Lower lobe of right lung (tissue), 2 donors: Measurements from ENCODE around the gene TMEM115. TPM values are rescaled to one million over a fixed set of nuclear protein-coding genes. Genes with fewer than 3 reads are reported as not detected.

Experiments
- ATAC-seq, 2 donors: fragments of 200-7000 bp; cut with Tn5 transposase; one replicate each; pipeline ENCODE4 v1.9.1; 2020 to 2022; ENCODE audit warnings: mild to moderate bottlenecking in 2 of 2, moderate library complexity in 2 of 2
- DNase-seq: peaks from one replicate; pipeline ENCODE4 v3.0.0-alpha.2; 2020
- H3K27ac ChIP-seq: fragments of 200-600 bp; one replicate; pipeline ENCODE4 v1.8.0; 2022
- H3K27me3 ChIP-seq: fragments of 200-600 bp; one replicate; pipeline ENCODE4 v1.8.0; 2022; ENCODE audit warnings: low read depth
- H3K36me3 ChIP-seq: fragments of 200-600 bp; one replicate; pipeline ENCODE4 v1.8.0; 2022; ENCODE audit warnings: mild to moderate bottlenecking
- H3K4me1 ChIP-seq: fragments of 200-600 bp; one replicate; pipeline ENCODE4 v1.8.0; 2022
- H3K4me3 ChIP-seq: fragments of 200-600 bp; one replicate; pipeline ENCODE4 v1.8.0; 2022; ENCODE audit warnings: mild to moderate bottlenecking
- H3K9me3 ChIP-seq: fragments of 200-600 bp; one replicate; pipeline ENCODE4 v1.8.0; 2022
- intact Hi-C: fragments of 100-400 bp; cut with DNase I; formaldehyde crosslinking; loops from one replicate; pipeline ENCODE4 v1.11.0; 2022
- total RNA-seq: library from RNA; stranded (reverse); fragmentation: NEBNext Ultra II Directional; extraction: Animal tissue kit (Norgen Biotek cat#: 25700); gene quantifications from one replicate; pipeline ENCODE4 v1.2.1, GENCODE V29; 2021
- TF ChIP-seq, protein P1 (sequence below): fragments of 200-600 bp; IDR thresholded peaks from one replicate; pipeline ENCODE4 v1.8.0; 2022; ENCODE audit warnings: antibody characterized with exemption, mild to moderate bottlenecking
- donor health status: DM: no; HTN: yes; CAD: no; lungs with severe emphysema.

The TMEM115 gene
- total RNA-seq, 1 donor from 2014 or later: 37.5 TPM

DNA sequence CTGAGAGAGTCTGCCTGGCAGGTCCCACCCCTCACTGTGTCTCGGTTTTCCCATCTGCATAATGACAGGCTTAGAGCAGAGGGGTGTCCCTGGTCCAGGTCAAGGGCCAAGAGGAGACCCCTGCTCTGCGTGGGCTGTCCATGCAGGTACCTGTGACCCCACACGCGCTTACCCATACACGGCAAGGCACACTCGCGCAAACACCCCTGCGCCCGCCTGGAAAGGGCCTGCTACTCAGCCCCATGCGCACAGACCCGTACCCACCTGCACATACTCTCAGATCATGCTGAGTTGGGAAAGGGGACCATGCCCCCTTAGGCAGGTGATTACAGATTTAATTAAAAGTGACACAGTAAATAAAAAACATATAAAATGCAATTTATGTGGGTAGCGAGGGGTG lies 23.4 kb upstream of the TMEM115 start:
- intact Hi-C loops: no loop called here
- H3K4me3 ChIP-seq: no peak overlapping the region
- peaks cover 22% of the 10 kb centered on the region for H3K36me3 ChIP-seq
- no peak overlapping the region for H3K27ac ChIP-seq
- ATAC-seq (no peak), DNase-seq (no peak)
- TF ChIP-seq, protein P1, sequence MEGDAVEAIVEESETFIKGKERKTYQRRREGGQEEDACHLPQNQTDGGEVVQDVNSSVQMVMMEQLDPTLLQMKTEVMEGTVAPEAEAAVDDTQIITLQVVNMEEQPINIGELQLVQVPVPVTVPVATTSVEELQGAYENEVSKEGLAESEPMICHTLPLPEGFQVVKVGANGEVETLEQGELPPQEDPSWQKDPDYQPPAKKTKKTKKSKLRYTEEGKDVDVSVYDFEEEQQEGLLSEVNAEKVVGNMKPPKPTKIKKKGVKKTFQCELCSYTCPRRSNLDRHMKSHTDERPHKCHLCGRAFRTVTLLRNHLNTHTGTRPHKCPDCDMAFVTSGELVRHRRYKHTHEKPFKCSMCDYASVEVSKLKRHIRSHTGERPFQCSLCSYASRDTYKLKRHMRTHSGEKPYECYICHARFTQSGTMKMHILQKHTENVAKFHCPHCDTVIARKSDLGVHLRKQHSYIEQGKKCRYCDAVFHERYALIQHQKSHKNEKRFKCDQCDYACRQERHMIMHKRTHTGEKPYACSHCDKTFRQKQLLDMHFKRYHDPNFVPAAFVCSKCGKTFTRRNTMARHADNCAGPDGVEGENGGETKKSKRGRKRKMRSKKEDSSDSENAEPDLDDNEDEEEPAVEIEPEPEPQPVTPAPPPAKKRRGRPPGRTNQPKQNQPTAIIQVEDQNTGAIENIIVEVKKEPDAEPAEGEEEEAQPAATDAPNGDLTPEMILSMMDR: no peak
- H3K27me3 ChIP-seq: no peaks in the 10 kb centered on the region
- H3K4me1 ChIP-seq: no peaks in the 10 kb centered on the region
- H3K9me3 ChIP-seq: no peaks in the 10 kb centered on the region

DNA sequence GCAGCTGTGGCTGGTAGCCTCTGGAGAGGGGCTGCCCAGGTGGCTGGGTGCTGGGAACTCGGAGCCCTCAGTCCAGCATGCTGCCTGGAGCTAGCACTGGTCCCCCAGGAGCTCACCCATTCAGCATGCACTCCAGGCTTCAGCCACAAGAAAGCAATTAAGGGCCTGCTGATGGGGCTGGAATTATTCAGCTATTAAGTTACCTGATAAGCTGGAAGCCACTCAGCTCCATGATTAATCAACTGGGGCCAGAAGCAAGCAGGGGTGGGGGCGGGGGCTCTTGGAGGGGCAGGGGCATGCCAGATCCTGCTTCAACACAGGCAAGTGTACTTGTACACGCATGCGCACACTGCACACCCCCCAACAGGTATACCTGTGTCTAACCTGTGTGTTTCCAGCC lies 22.1 kb upstream of the TMEM115 start:
- DNase-seq: no peak
- intact Hi-C loops: no loop called here
- H3K36me3 ChIP-seq: peaks cover 33% of the 10 kb centered on the region
- no peak overlapping the region for H3K27ac ChIP-seq
- TF ChIP-seq, protein P1: no peak
- H3K4me1 ChIP-seq: no peaks in the 10 kb centered on the region
- no peak overlapping the region for H3K4me3 ChIP-seq
- H3K9me3 ChIP-seq: no peaks in the 10 kb centered on the region
- no peaks in the 10 kb centered on the region for H3K27me3 ChIP-seq
- no peak for ATAC-seq

DNA sequence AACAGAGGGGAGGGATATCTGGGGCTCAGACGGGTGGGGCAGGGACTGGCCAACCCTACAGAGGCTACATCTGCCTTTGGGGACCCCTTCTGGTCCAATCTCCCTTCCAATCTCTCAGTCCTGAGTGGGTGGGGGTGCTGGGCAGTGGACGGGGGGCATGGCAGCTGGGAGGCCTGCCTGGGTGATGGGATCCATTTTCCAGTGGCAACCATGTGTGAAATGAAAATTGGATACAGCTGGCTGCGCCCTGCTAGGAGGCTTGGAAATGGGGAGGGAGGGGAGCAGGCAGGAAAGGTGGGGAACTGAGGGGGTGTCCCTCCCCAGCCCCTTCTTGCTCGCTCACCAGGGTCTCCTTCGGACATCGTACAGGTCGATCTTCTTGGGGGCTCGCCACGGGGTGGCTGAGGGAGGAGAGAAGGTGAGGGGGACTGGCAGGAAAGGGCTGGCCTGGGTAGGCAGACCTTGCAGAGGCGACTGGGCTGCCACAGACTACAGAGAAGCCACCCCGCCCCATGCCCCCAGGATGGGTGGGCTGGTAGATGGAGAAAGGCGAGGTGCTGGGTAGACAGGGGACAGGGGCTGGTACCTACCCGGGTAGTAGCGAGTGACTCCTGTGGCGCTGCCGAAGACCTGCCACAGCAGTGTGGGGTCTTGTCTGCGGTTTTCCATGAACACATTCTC lies 21.2 kb upstream of the TMEM115 start:
- ATAC-seq: no peak
- intact Hi-C loops: no loop called here
- Histone ChIP-seq H3K9me3 (no peaks in the 10 kb centered on the region), H3K4me3 (no peak overlapping the region), H3K27ac (no peak overlapping the region), H3K4me1 (no peaks in the 10 kb centered on the region), H3K36me3 (peaks cover 33% of the 10 kb centered on the region), H3K27me3 (no peaks in the 10 kb centered on the region)
- DNase-seq: no peak
- TF ChIP-seq, protein P1: no peak

DNA sequence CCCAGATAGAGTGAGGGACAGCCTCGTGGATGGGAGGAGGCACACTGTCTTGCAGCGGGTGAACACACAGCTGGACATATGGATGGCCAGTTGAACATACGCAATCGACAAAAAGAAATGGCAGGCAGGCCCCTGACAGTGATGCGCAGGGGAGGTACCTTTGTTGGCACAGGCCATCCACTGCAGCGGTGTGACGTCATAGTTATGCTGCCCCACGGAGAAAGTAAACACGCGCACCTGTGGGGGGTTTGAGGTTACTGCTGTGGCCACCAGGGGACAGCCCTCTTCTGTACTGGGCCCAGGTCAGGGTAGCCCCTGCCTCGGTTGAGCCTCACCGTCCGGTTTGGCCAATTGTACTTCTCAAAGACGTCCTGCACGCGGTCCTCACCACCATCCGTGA lies 19.4 kb upstream of the TMEM115 start:
- Histone ChIP-seq H3K36me3 (peaks cover 33% of the 10 kb centered on the region), H3K4me3 (no peak overlapping the region), H3K27ac (no peak overlapping the region), H3K9me3 (no peaks in the 10 kb centered on the region), H3K4me1 (no peaks in the 10 kb centered on the region), H3K27me3 (no peaks in the 10 kb centered on the region)
- ATAC-seq (no peak), DNase-seq (no peak)
- intact Hi-C loops: no loop called here
- TF ChIP-seq, protein P1: no peak

DNA sequence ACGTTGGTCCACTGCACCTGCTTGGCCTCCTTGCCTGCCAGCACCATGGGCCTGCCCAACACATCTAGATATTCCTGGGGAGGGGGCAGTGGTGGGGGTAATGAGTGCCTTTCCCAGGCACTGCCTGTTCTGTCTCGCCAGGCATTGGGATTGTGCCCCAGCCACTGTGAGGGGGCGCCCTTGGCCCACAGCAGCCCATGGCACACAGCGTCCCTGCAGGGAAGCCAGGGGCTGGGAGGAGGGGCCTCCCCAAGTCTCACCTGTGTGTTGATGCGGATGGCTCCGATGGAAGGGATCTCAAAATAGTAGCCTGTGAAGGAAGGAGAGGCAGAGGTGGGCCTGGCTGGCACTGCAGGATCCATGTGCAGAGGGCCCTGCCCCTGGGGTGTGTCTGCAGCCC lies 18.7 kb upstream of the TMEM115 start:
- intact Hi-C loops: no loop called here
- TF ChIP-seq, protein P1: no peak
- Histone ChIP-seq H3K9me3 (no peaks in the 10 kb centered on the region), H3K36me3 (peaks cover 30% of the 10 kb centered on the region), H3K4me1 (no peaks in the 10 kb centered on the region), H3K27ac (no peak overlapping the region), H3K4me3 (no peak overlapping the region), H3K27me3 (no peaks in the 10 kb centered on the region)
- DNase-seq (no peak), ATAC-seq (no peak)
